Brain microvascular endothelial cell (primary cell): ENCODE data around the gene PARM1.

Source experiments
- DNase-seq: peaks from one replicate; pipeline ENCODE4 v3.0.0-alpha.2; 2020
- H3K27ac ChIP-seq: fragments of 250-450 bp; sonication (Bioruptor Pico); 2 replicates; pipeline ENCODE4 v1.5.1; 2020; ENCODE audit warnings: mild to moderate bottlenecking, moderate library complexity
- H3K27me3 ChIP-seq: fragments of 250-450 bp; sonication (Bioruptor Pico); replicated peaks from 2 replicates; pipeline ENCODE4 v1.5.1; 2020; ENCODE audit warnings: mild to moderate bottlenecking
- H3K36me3 ChIP-seq: fragments of 250-450 bp; sonication (Bioruptor Pico); replicated peaks from 2 replicates; pipeline ENCODE4 v1.5.1; 2020; ENCODE audit warnings: mild to moderate bottlenecking
- H3K4me3 ChIP-seq: 2 replicates; pipeline ENCODE4 v1.5.1; 2011; ENCODE audit warnings: low read depth, mild to moderate bottlenecking, control low read depth, low read length, moderate library complexity
- in situ Hi-C: cut with HindIII; loops from 2 replicates; pipeline ENCODE4 v1.10.0; 2017; ENCODE audit warnings: low sequenced_read_pairs, low pct_ligation_motif_present
- TF ChIP-seq, protein P1 (sequence below): IDR thresholded peaks from 2 replicates; pipeline ENCODE4 v1.5.1; 2011; ENCODE audit warnings: low read depth, mild to moderate bottlenecking, moderate library complexity, low read length, control low read depth, inconsistent platforms; ENCODE audit errors: missing control alignments

Gene PARM1

DNA sequence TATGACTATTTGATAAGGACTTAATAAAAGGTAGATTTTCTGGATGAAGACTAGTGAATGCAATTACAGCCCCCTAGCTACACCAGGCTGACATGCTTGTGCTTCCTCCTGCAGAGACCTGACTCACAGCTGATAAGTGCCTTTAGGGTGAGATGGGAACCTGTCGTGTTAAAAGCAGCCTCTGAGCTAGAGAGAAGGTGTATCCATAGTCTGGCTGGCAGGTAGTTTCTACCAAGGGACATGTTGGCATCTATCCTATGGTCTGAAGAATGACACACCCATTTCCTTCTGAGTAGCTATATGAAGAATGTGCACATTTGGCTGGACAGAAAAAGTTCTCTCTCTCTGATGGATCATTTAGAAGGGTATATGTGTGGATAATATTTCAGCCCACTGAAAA lies 64.1 kb downstream of the PARM1 start:
- H3K36me3 ChIP-seq, result no peaks in the 10 kb centered on the region
- no peaks in the 10 kb centered on the region for H3K27me3 ChIP-seq
- DNase-seq, result no peak
- H3K27ac ChIP-seq, result no peak overlapping the region
- TF ChIP-seq, protein P1, sequence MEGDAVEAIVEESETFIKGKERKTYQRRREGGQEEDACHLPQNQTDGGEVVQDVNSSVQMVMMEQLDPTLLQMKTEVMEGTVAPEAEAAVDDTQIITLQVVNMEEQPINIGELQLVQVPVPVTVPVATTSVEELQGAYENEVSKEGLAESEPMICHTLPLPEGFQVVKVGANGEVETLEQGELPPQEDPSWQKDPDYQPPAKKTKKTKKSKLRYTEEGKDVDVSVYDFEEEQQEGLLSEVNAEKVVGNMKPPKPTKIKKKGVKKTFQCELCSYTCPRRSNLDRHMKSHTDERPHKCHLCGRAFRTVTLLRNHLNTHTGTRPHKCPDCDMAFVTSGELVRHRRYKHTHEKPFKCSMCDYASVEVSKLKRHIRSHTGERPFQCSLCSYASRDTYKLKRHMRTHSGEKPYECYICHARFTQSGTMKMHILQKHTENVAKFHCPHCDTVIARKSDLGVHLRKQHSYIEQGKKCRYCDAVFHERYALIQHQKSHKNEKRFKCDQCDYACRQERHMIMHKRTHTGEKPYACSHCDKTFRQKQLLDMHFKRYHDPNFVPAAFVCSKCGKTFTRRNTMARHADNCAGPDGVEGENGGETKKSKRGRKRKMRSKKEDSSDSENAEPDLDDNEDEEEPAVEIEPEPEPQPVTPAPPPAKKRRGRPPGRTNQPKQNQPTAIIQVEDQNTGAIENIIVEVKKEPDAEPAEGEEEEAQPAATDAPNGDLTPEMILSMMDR, result no peak
- H3K4me3 ChIP-seq, result no peak overlapping the region
- in situ Hi-C loops, result no loop called here

DNA sequence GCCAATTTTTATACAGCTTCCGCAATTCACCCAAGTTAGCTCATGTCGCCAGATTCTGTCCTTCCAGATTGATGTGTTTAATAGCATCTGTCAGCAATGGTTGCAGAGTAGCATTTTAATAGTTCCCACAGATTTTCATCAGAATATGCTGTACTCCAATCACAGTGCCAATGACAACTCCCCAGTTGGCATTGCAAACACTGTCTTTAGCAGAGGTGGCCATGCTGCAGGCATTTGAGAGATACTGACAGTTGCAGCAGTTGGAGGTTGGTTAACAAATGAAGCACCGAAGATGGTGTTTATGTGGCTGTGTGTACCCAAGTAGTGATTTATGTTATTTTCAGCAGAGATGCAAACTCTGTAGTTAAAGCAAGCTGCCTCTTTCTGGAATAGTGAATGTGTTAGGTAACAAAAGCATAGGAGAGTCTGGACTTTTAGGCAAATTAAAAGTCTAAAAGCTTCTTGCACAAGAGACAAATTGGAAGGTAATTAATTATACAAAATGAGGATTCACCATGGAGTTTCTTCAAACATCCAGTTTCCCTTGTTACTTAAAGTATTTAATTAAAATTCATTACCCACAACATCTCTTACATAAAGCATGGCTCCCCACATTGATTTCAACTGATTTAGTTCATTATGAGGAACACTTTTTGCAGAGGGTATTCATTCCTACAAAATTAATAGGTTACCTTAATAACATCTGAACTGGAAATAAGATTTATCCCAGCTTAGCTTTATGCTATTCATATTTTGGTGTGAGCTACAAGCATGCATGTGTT lies 65.2 kb downstream of the PARM1 start:
- TF ChIP-seq, protein P1, result no peak
- in situ Hi-C loops, result no loop called here
- Histone ChIP-seq H3K27me3 (no peaks in the 10 kb centered on the region), H3K27ac (no peak overlapping the region), H3K4me3 (no peak overlapping the region), H3K36me3 (no peaks in the 10 kb centered on the region)
- no peak for DNase-seq

DNA sequence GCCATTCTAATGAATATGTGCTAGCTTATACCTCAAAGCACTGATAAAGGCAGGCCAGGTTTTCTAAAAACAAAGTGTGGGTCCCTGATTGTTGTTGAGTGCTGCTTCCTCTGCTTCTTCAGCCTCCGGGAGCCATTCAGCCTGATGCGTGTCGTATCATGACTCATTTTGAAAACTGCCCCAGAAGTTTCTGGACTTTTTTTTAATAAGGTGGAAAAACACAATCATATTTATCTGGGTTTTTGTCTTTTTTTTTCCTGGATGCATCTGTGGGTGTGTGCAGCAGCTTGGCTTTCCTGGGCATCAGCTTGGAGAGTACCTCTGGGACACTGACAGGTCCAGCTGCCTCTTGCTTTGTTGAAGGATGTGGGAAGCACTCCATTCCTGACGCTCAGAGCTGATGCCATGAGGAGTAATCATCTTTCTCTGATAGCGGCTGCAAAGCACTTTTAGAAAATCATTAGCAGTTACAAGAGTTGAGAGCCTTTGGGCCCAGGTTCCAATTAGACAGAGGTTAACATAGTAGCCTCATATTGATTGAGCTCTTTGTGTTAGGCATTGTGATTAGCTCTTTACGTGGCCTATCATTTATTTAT lies 66.9 kb downstream of the PARM1 start:
- TF ChIP-seq, protein P1, result no peak
- H3K27me3 ChIP-seq, result no peaks in the 10 kb centered on the region
- H3K27ac ChIP-seq, result no peak overlapping the region
- no peak overlapping the region for H3K4me3 ChIP-seq
- no peak for DNase-seq
- in situ Hi-C loops, result no loop called here
- H3K36me3 ChIP-seq, result no peaks in the 10 kb centered on the region

DNA sequence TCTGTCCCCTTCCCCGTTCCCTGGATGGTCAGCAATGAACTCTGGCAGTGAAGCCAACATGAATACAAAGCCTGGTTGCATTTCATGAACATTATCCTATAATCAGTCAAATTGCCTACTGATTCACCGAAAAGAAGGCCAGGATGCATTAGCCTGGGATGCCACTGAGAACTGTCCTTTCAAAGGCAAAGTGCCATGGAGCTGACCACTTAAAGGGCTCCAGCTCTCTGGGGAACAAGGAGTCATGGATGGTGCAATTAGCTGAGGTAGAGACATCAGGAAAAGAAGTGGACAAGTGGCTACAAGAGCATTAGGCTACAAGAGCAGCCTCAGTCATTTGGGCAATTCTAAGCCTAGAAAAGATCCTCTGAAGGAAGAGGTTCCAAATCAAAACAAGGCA lies 69.0 kb downstream of the PARM1 start:
- in situ Hi-C loops, result no loop called here
- Histone ChIP-seq H3K27me3 (no peaks in the 10 kb centered on the region), H3K36me3 (no peaks in the 10 kb centered on the region), H3K27ac (no peak overlapping the region), H3K4me3 (no peak overlapping the region)
- DNase-seq, result no peak
- TF ChIP-seq, protein P1, result no peak

DNA sequence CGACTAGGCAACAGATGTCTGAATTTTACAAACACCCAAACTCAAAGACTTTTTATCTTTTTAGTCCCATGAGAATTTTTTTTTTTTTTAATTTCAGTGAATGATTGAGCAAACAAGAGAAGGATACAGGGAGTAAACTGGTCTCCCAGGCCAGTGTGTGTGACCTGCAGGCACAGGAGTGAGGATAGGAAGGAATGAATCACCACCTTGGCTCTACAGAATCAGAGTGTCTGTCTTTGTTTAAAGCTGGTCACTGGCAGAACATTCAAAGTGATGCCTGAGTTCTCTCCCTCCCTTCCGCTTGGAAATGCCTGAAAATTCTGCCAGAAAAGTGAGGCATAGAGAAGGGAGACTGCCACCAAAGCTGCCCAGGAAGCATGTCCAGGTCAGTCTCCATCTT lies 69.5 kb downstream of the PARM1 start:
- Histone ChIP-seq H3K36me3 (no peaks in the 10 kb centered on the region), H3K27me3 (no peaks in the 10 kb centered on the region), H3K4me3 (no peak overlapping the region), H3K27ac (no peak overlapping the region)
- TF ChIP-seq, protein P1, result no peak
- in situ Hi-C loops, result no loop called here
- no peak for DNase-seq

DNA sequence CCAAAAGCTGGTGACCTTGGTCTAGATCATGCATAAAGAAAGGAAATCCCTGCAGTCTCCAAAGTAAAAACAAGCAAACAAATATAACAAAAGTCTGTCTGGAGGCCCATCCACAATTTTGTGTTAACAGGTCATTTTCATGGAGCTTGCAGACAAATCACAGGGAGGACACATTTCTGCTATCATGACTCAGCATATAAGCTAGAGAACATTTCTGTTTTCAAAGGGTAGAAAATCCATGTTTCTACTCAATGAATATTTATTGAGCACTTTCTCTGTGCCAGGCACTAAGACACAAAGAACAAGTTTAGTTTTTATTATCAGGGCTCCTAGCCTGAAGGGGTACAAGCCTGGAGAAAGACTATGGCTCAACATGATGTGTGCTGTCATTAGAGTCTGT lies 71.1 kb downstream of the PARM1 start:
- Histone ChIP-seq H3K27me3 (no peaks in the 10 kb centered on the region), H3K27ac (no peak overlapping the region), H3K36me3 (no peaks in the 10 kb centered on the region), H3K4me3 (no peak overlapping the region)
- TF ChIP-seq, protein P1, result no peak
- DNase-seq, result no peak
- in situ Hi-C loops, result no loop called here
